Tibial artery (tissue), 4 donors: ENCODE data around the gene CTDNEP1.

Experiments
- DNase-seq, 2 donors: peaks; one replicate each; pipeline ENCODE4 v3.0.0-alpha.2; 2019
- H3K27ac ChIP-seq, 2 donors: fragments of 200-600 bp; sonication (generic) in 1 of 2; 1 replicate in 1 of 2; 2 replicates in 1 of 2; pipeline ENCODE4 v1.5.1; 2018 to 2019; ENCODE audit warnings: mild to moderate bottlenecking in 1 of 2
- H3K27me3 ChIP-seq, 2 donors: fragments of 200-600 bp; sonication (generic) in 1 of 2; one replicate each; pipeline versions ENCODE4 v1.5.1 to v1.6.0; 2016 to 2019
- H3K36me3 ChIP-seq, 3 donors: fragments of 200-600 bp; sonication (generic) in 2 of 3; one replicate each; pipeline ENCODE4 v1.5.1; 2016 to 2019; ENCODE audit warnings: mild to moderate bottlenecking in 2 of 3
- H3K4me1 ChIP-seq, 4 donors: fragments of 200-600 bp; sonication (generic) in 2 of 4; 1 replicate in 3 of 4; 2 replicates in 1 of 4; pipeline ENCODE4 v1.5.1; 2016 to 2019
- H3K4me3 ChIP-seq, 2 donors: fragments of 200-600 bp; sonication (generic) in 1 of 2; 1 replicate in 1 of 2; 2 replicates in 1 of 2; pipeline ENCODE4 v1.5.1; 2018 to 2019; ENCODE audit warnings: mild to moderate bottlenecking in 2 of 2
- H3K9me3 ChIP-seq, 3 donors: fragments of 200-600 bp; sonication (generic) in 1 of 3; one replicate each; pipeline ENCODE4 v1.5.1; 2016 to 2019
- intact Hi-C: fragments of 100-400 bp; cut with DNase I; formaldehyde crosslinking; loops from one replicate; pipeline ENCODE4 v1.15.0; 2023; ENCODE audit warnings: low total_unique reads
- TF ChIP-seq, protein P1 (sequence below), 2 experiments: fragments of 200-600 bp in 1 of 2; fragments of 450-650 bp in 1 of 2; IDR thresholded peaks; one replicate each; pipeline ENCODE4 v1.5.1; 2017 to 2019; ENCODE audit warnings: antibody characterized with exemption in 2 of 2, mild to moderate bottlenecking in 1 of 2, moderate library complexity in 1 of 2

CTDNEP1 gene

DNA sequence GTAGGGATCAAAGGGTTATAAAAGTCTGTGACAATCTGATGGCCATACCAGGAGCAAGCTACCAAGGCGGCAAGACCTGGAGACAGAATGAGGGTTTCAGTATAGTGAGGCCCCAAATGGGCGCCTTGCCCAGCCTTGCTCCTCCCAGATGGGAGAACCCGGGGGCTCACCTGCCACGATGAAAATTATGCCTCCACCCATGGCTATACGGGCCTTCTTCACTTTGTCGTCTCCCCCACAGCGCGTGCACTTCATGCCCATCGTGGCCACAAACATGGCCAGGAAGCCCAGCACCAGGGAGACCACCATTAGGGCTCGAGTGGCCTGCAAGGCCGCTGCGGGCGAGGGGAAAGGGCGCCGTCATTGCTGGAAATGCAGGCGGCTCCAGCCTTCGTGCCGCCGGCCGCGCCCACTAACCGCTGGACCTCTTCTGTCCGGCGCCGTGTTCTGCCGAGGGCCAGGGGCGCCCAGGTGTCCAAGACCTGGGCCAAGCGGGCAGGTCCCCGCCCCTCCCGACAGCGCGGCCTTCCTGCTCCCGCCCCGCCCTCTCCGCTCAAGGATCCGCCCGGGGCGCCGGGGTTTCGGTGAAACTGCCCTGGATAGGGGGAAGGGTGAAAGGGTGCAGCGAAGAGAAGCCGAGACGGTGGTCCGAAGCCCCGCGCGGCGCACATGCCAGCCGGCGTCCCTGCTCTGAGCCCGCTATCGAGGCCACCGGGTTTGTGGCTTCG, 9.3 kb upstream of the CTDNEP1 start:
- peaks cover 19 to 45% (median 38%) of the 10 kb centered on the region in 3 donors for H3K36me3 ChIP-seq
- no peak overlapping the region for H3K27ac ChIP-seq
- H3K27me3 ChIP-seq: peaks cover 6 to 56% of the 10 kb centered on the region in 2 donors
- DNase-seq: no peak
- H3K4me1 ChIP-seq: peaks cover 0 to 38% (median 21%) of the 10 kb centered on the region in 4 donors
- H3K9me3 ChIP-seq: no peaks in the 10 kb centered on the region
- peak overlapping the region; percentile 32 to 52 for H3K4me3 ChIP-seq
- TF ChIP-seq, protein P1, sequence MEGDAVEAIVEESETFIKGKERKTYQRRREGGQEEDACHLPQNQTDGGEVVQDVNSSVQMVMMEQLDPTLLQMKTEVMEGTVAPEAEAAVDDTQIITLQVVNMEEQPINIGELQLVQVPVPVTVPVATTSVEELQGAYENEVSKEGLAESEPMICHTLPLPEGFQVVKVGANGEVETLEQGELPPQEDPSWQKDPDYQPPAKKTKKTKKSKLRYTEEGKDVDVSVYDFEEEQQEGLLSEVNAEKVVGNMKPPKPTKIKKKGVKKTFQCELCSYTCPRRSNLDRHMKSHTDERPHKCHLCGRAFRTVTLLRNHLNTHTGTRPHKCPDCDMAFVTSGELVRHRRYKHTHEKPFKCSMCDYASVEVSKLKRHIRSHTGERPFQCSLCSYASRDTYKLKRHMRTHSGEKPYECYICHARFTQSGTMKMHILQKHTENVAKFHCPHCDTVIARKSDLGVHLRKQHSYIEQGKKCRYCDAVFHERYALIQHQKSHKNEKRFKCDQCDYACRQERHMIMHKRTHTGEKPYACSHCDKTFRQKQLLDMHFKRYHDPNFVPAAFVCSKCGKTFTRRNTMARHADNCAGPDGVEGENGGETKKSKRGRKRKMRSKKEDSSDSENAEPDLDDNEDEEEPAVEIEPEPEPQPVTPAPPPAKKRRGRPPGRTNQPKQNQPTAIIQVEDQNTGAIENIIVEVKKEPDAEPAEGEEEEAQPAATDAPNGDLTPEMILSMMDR (IDR thresholded peaks at IDR 0.05): no peak
- intact Hi-C loops: loop anchor here (5.0 kb wide), 1 partner anchor 41 kb away; no protein-coding TSS in a partner anchor

DNA sequence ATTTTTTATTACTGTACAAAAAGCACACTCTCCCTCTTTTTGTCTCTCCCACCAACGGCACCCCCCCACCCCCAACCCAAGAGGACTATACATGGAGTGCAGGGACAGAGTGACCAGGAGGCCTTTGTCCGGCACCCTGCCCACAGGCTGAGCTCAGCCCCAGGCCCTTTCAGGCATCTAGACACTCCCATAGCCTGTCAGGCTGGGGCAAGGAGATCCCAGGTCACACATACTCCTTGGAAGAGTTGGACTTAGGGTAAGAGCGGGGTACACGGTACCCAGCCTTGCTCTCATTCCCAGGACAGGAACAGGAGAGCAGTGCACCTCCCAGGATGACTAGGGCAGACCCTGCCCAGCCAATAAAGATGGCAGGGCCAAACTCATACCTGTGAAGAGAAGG, 8.6 kb upstream of the CTDNEP1 start:
- intact Hi-C loops: loop anchor here (5.0 kb wide), 1 partner anchor 42 kb away; no protein-coding TSS in a partner anchor
- Histone ChIP-seq H3K36me3 (peaks cover 26 to 52% (median 44%) of the 10 kb centered on the region in 3 donors), H3K4me3 (no peak overlapping the region), H3K9me3 (no peaks in the 10 kb centered on the region), H3K27ac (no peak overlapping the region), H3K4me1 (peaks cover 0 to 38% (median 21%) of the 10 kb centered on the region in 4 donors), H3K27me3 (peaks cover 6 to 49% of the 10 kb centered on the region in 2 donors)
- TF ChIP-seq, protein P1 (IDR thresholded peaks at IDR 0.05): no peak
- DNase-seq: no peak

DNA sequence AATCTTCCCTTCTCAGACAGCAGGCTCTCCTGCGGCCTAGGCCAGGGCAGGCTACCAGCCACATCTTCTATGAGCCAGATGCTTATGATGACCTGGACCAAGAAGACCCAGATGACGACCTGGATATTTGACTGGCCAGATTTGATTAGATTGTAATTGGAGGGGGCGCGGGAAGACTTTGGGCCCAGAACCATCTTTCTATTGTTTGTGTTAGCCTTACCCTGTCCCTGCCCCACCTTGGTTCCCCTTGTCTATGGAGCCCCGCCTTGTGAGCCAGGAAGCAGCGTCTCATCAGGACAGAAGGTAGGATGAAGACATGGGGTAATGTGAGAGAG, 8.0 kb upstream of the CTDNEP1 start:
- no peak overlapping the region for H3K27ac ChIP-seq
- peaks cover 30 to 58% (median 51%) of the 10 kb centered on the region in 3 donors for H3K36me3 ChIP-seq
- peaks cover 0 to 38% (median 21%) of the 10 kb centered on the region in 4 donors for H3K4me1 ChIP-seq
- intact Hi-C loops: loop anchor here (10.0 kb wide), 2 partner anchors 85 to 305 kb away; partner anchors contain the start of gene SENP3
- H3K4me3 ChIP-seq: no peak overlapping the region
- no peaks in the 10 kb centered on the region for H3K9me3 ChIP-seq
- DNase-seq: no peak
- H3K27me3 ChIP-seq: peaks cover 6 to 44% of the 10 kb centered on the region in 2 donors
- TF ChIP-seq, protein P1 (IDR thresholded peaks at IDR 0.05): no peak

- TF ChIP-seq, protein P1 (IDR thresholded peaks at IDR 0.05): no peak
- Histone ChIP-seq H3K27me3 (peaks cover 6 to 39% of the 10 kb centered on the region in 2 donors), H3K27ac (no peak overlapping the region), H3K4me3 (no peak overlapping the region), H3K4me1 (peaks cover 0 to 38% (median 21%) of the 10 kb centered on the region in 4 donors), H3K9me3 (no peaks in the 10 kb centered on the region), H3K36me3 (peaks cover 30 to 62% (median 55%) of the 10 kb centered on the region in 3 donors)
- intact Hi-C loops: loop anchor here (10.0 kb wide), 2 partner anchors 86 to 306 kb away; partner anchors contain the start of gene SENP3
- no peak for DNase-seq
These were observed 7.4 kb upstream of the CTDNEP1 start for GRCh38 chr17:7258731-7259554.

DNA sequence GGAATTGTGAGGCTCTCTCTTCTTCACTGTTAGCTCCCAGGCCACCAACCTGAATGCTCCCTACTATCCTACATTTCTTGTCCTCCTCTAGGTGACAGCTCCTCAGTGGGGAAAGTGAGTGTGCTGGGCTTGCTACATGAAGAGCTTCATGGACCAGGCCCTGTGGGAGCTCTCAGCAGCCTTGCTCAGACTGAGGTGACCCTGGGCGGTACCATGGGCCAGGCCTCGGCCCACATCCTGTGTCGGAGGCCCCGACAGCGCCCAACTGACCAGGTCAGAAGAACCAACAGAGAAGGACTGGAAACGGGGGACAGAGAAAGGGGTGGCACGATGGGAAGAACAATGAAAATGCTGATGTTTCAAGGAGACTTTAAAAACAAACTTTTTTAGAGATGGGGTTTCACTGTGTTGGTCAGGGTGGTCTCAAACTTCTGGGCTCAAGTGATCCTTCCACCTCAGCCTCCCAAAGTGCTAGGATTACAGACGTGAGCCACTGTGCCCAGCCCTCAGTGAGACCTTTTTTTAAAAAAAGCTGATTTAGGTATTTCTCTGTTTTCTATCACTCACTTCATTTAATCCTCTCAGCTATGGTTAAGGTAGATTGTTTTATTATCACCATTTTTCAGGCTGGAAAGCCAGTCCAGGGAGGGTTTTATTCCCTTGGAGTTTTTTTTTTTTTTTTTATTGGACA, 5.4 kb upstream of the CTDNEP1 start:
- no peak overlapping the region for H3K27ac ChIP-seq
- TF ChIP-seq, protein P1 (IDR thresholded peaks at IDR 0.05): no peak
- H3K4me3 ChIP-seq: no peak overlapping the region
- no peak for DNase-seq
- intact Hi-C loops: loop anchor here (10.0 kb wide), 2 partner anchors 88 to 308 kb away; partner anchors contain the start of gene SENP3
- H3K9me3 ChIP-seq: no peaks in the 10 kb centered on the region
- H3K27me3 ChIP-seq: peaks cover 0 to 18% of the 10 kb centered on the region in 2 donors
- H3K4me1 ChIP-seq: peaks cover 0 to 35% (median 21%) of the 10 kb centered on the region in 4 donors
- H3K36me3 ChIP-seq: peaks cover 30 to 62% (median 55%) of the 10 kb centered on the region in 3 donors
